Activated T-cell treated with anti-CD3 and anti-CD28 coated beads, Interleukin-2, amount 50 U/mL, for 4 hours (primary cell): ENCODE data around the gene COQ8B. TPM values are rescaled to one million over a fixed set of nuclear protein-coding genes. Genes with fewer than 3 reads are reported as not detected.

Experiments used
- ATAC-seq, 2 donors: fragments of 200-7000 bp; cut with Tn5 transposase; one replicate each; pipeline ENCODE4 v1.10.0; 2021
- DNase-seq: peaks from one replicate; pipeline ENCODE4 v3.0.0-alpha.2; 2020
- H3K27me3 Mint-ChIP-seq: one replicate; pipeline ENCODE4 v1.8.0; 2021; ENCODE audit warnings: low read depth, mixed read lengths
- H3K36me3 Mint-ChIP-seq: one replicate; pipeline ENCODE4 v1.8.0; 2022; ENCODE audit warnings: mixed read lengths; ENCODE audit not compliant: insufficient read depth
- H3K4me1 Mint-ChIP-seq: one replicate; pipeline ENCODE4 v1.8.0; 2021; ENCODE audit warnings: low read depth, mixed read lengths
- H3K4me3 Mint-ChIP-seq: one replicate; pipeline ENCODE4 v1.8.0; 2021; ENCODE audit warnings: mild to moderate bottlenecking, moderate library complexity, mixed read lengths
- H3K9me3 Mint-ChIP-seq: one replicate; pipeline ENCODE4 v1.8.0; 2021; ENCODE audit warnings: mixed read lengths
- total RNA-seq, 3 donors: library from RNA; stranded (reverse); gene quantifications; one replicate each; pipeline ENCODE4 v1.2.1, GENCODE V29; 2021

COQ8B gene
- total RNA-seq, 3 donors from 2014 or later = 18.7 to 21.3 (median 18.9) TPM

GRCh38 chr19:40750058-40750873 is 33.6 kb upstream of the COQ8B start, which contains the start of gene ACTMAP:
TSS of gene ACTMAP (minus strand) at chr19:40750477. CDS start at chr19:40749803, 674 bp downstream.
- Mint-ChIP-seq H3K27me3 (no peaks in the 10 kb centered on the region), H3K4me3 (peak within 1 kb of the TSS; percentile 99), H3K36me3 (peaks cover 21% of the 10 kb centered on the region), H3K4me1 (peaks cover 31% of the 10 kb centered on the region), H3K9me3 (no peaks in the 10 kb centered on the region)
- ATAC-seq (peak; percentile 87 to 88), DNase-seq (peak; percentile 99)

GRCh38 chr19:40747536-40747935 is 30.9 kb upstream of the COQ8B start:
- Mint-ChIP-seq H3K9me3 (no peaks in the 10 kb centered on the region), H3K4me1 (peaks cover 14% of the 10 kb centered on the region), H3K36me3 (peaks cover 10% of the 10 kb centered on the region), H3K27me3 (no peaks in the 10 kb centered on the region), H3K4me3 (no peak overlapping the region)
- no peak for ATAC-seq
- DNase-seq = no peak

GRCh38 chr19:40745402-40745780 is 28.7 kb upstream of the COQ8B start:
- Mint-ChIP-seq H3K27me3 (no peaks in the 10 kb centered on the region), H3K9me3 (no peaks in the 10 kb centered on the region), H3K36me3 (no peaks in the 10 kb centered on the region), H3K4me1 (peaks cover 13% of the 10 kb centered on the region), H3K4me3 (no peak overlapping the region)
- no peak for ATAC-seq
- no peak for DNase-seq

GRCh38 chr19:40744554-40745401 is 28.1 kb upstream of the COQ8B start:
- DNase-seq (no peak), ATAC-seq (peak in 1 of 2 donors; percentile 41)
- Mint-ChIP-seq H3K4me3 (no peak overlapping the region), H3K27me3 (no peaks in the 10 kb centered on the region), H3K9me3 (no peaks in the 10 kb centered on the region), H3K4me1 (peaks cover 8% of the 10 kb centered on the region), H3K36me3 (no peaks in the 10 kb centered on the region)

GRCh38 chr19:40743926-40744325 is 27.2 kb upstream of the COQ8B start:
- H3K9me3 Mint-ChIP-seq = no peaks in the 10 kb centered on the region
- no peaks in the 10 kb centered on the region for H3K27me3 Mint-ChIP-seq
- peaks cover under 1% of the 10 kb centered on the region for H3K36me3 Mint-ChIP-seq
- DNase-seq (no peak), ATAC-seq (no peak)
- no peak overlapping the region for H3K4me3 Mint-ChIP-seq
- H3K4me1 Mint-ChIP-seq = no peaks in the 10 kb centered on the region

- no peaks in the 10 kb centered on the region for H3K4me1 Mint-ChIP-seq
- peaks cover 3% of the 10 kb centered on the region for H3K36me3 Mint-ChIP-seq
- DNase-seq (no peak), ATAC-seq (no peak)
- no peak overlapping the region for H3K4me3 Mint-ChIP-seq
- H3K27me3 Mint-ChIP-seq = no peaks in the 10 kb centered on the region
- H3K9me3 Mint-ChIP-seq = no peaks in the 10 kb centered on the region
These were observed 26.2 kb upstream of the COQ8B start for GRCh38 chr19:40742886-40743285.

GRCh38 chr19:40742477-40742876 is 25.8 kb upstream of the COQ8B start:
- Mint-ChIP-seq H3K36me3 (peaks cover 5% of the 10 kb centered on the region), H3K9me3 (no peaks in the 10 kb centered on the region), H3K4me1 (no peaks in the 10 kb centered on the region), H3K27me3 (no peaks in the 10 kb centered on the region), H3K4me3 (no peak overlapping the region)
- ATAC-seq = no peak
- no peak for DNase-seq

- Mint-ChIP-seq H3K27me3 (no peaks in the 10 kb centered on the region), H3K36me3 (peaks cover 6% of the 10 kb centered on the region), H3K9me3 (no peaks in the 10 kb centered on the region), H3K4me3 (no peak overlapping the region), H3K4me1 (no peaks in the 10 kb centered on the region)
- no peak for ATAC-seq
- DNase-seq = no peak
These were observed 25.1 kb upstream of the COQ8B start for GRCh38 chr19:40741527-40742390.

GRCh38 chr19:40740747-40741146 is 24.1 kb upstream of the COQ8B start:
- H3K27me3 Mint-ChIP-seq = no peaks in the 10 kb centered on the region
- H3K9me3 Mint-ChIP-seq = no peaks in the 10 kb centered on the region
- peaks cover 7% of the 10 kb centered on the region for H3K36me3 Mint-ChIP-seq
- H3K4me3 Mint-ChIP-seq = no peak overlapping the region
- no peaks in the 10 kb centered on the region for H3K4me1 Mint-ChIP-seq
- no peak for DNase-seq
- no peak for ATAC-seq

GRCh38 chr19:40739871-40740703 is 23.4 kb upstream of the COQ8B start:
- no peak for ATAC-seq
- Mint-ChIP-seq H3K27me3 (no peaks in the 10 kb centered on the region), H3K4me1 (no peaks in the 10 kb centered on the region), H3K4me3 (no peak overlapping the region), H3K36me3 (peaks cover 13% of the 10 kb centered on the region), H3K9me3 (no peaks in the 10 kb centered on the region)
- no peak for DNase-seq

- DNase-seq (no peak), ATAC-seq (no peak)
- Mint-ChIP-seq H3K9me3 (no peaks in the 10 kb centered on the region), H3K27me3 (no peaks in the 10 kb centered on the region), H3K4me3 (no peak overlapping the region), H3K4me1 (no peaks in the 10 kb centered on the region), H3K36me3 (peaks cover 18% of the 10 kb centered on the region)
These were observed 22.5 kb upstream of the COQ8B start for GRCh38 chr19:40739030-40739839.

- no peak for ATAC-seq
- H3K36me3 Mint-ChIP-seq = peaks cover 30% of the 10 kb centered on the region
- H3K9me3 Mint-ChIP-seq = no peaks in the 10 kb centered on the region
These were observed 20.5 kb upstream of the COQ8B start for GRCh38 chr19:40737102-40737644.

More at GRCh38 chr19:40737102-40737644, 20.5 kb upstream of the COQ8B start:
- no peak for DNase-seq
- Mint-ChIP-seq H3K4me1 (no peaks in the 10 kb centered on the region), H3K27me3 (no peaks in the 10 kb centered on the region), H3K4me3 (no peak overlapping the region)
